ENCODE data around the gene ARSB.

- TF ChIP-seq CTCF (IDR thresholded peaks at IDR 0.05; ENCODE audit: low read depth, low read length, poor library complexity, severe bottlenecking): peak; percentile 41
- TF ChIP-seq EZH2phosphoT487 (IDR thresholded peaks at IDR 0.05; ENCODE audit: borderline replicate concordance, low read length): no peak
These were observed 20.2 kb downstream of the ARSB start for GRCh38 chr5:78964889-78965288.
